HepG2 (cell line): ENCODE results near the gene HIRA. TPM values are rescaled to one million over a fixed set of nuclear protein-coding genes. Genes with fewer than 3 reads are reported as not detected.
A peak's percentile ranks its signal among the peaks of the same experiment; 100 is the strongest.

Experiments used
- ATAD3A ChIP-seq: sonication (generic); formaldehyde crosslinking; IDR thresholded peaks from 2 replicates; pipeline ENCODE4 v1.4.0; 2020; ENCODE audit warnings: missing genetic modification reagents
- CBX5 ChIP-seq: sonication (generic); formaldehyde crosslinking; IDR thresholded peaks from 2 replicates; pipeline ENCODE4 v1.4.0; 2020; ENCODE audit warnings: missing genetic modification reagents, borderline replicate concordance
- CHCHD3 ChIP-seq: sonication (generic); formaldehyde crosslinking; IDR thresholded peaks from 2 replicates; pipeline ENCODE4 v1.8.0; 2022; ENCODE audit warnings: mild to moderate bottlenecking, missing genetic modification reagents, moderate library complexity
- DBP ChIP-seq: sonication (generic); formaldehyde crosslinking; IDR thresholded peaks from 2 replicates; pipeline ENCODE4 v1.4.0; 2020; ENCODE audit warnings: missing genetic modification reagents; ENCODE audit errors: not compliant biosample characterization
- DR1 ChIP-seq: sonication (generic); formaldehyde crosslinking; IDR thresholded peaks from 2 replicates; pipeline ENCODE4 v1.8.0; 2021; ENCODE audit warnings: mild to moderate bottlenecking, missing genetic modification reagents, inconsistent platforms
- GABPB1 ChIP-seq: IDR thresholded peaks from 2 replicates; pipeline ENCODE4 v1.6.1; 2016; ENCODE audit warnings: mild to moderate bottlenecking, missing genetic modification reagents, moderate library complexity, missing compliant biosample characterization
- HDAC2 ChIP-seq: sonication (generic); formaldehyde crosslinking; IDR thresholded peaks from 2 replicates; pipeline ENCODE4 v1.4.0; 2020; ENCODE audit warnings: missing genetic modification reagents
- HOXA3 ChIP-seq: sonication (generic); formaldehyde crosslinking; IDR thresholded peaks from 2 replicates; pipeline ENCODE4 v1.5.0; 2020; ENCODE audit warnings: missing genetic modification reagents
- HOXA9 ChIP-seq: sonication (generic); formaldehyde crosslinking; IDR thresholded peaks from 2 replicates; pipeline ENCODE4 v1.8.1; 2022; ENCODE audit warnings: missing genetic modification reagents, mild to moderate bottlenecking, moderate library complexity, borderline replicate concordance
- IRF9 ChIP-seq: sonication (generic); formaldehyde crosslinking; IDR thresholded peaks from 2 replicates; pipeline ENCODE4 v1.8.0; 2022; ENCODE audit warnings: missing genetic modification reagents, mild to moderate bottlenecking, borderline replicate concordance
- MLLT10 ChIP-seq: sonication (generic); formaldehyde crosslinking; IDR thresholded peaks from 2 replicates; pipeline ENCODE4 v1.4.0; 2020; ENCODE audit warnings: missing genetic modification reagents
- MZF1 ChIP-seq: sonication (generic); formaldehyde crosslinking; IDR thresholded peaks from 2 replicates; pipeline ENCODE4 v1.8.1; 2023; ENCODE audit warnings: mild to moderate bottlenecking, missing genetic modification reagents, borderline replicate concordance
- PHF5A ChIP-seq: IDR thresholded peaks from one replicate; pipeline ENCODE4 v1.6.1; 2018; ENCODE audit warnings: low read depth, missing genetic modification reagents; ENCODE audit not compliant: unreplicated experiment
- RCOR2 ChIP-seq: IDR thresholded peaks from 2 replicates; pipeline ENCODE4 v1.6.1; 2016; ENCODE audit warnings: missing biosample characterization, missing genetic modification reagents
- SALL2 ChIP-seq: sonication (generic); formaldehyde crosslinking; IDR thresholded peaks from 2 replicates; pipeline ENCODE4 v1.8.1; 2023; ENCODE audit warnings: mild to moderate bottlenecking, missing genetic modification reagents, inconsistent platforms
- SIN3A ChIP-seq: IDR thresholded peaks from 2 replicates; pipeline ENCODE4 v1.6.1; 2011; ENCODE audit warnings: low read depth, mild to moderate bottlenecking, control low read depth, low read length, borderline replicate concordance
- SRF ChIP-seq: IDR thresholded peaks from 2 replicates; pipeline ENCODE4 v1.6.1; 2011; ENCODE audit warnings: mild to moderate bottlenecking, low read depth, low read length, moderate library complexity
- THYN1 ChIP-seq: sonication (generic); formaldehyde crosslinking; IDR thresholded peaks from 2 replicates; pipeline ENCODE4 v1.8.1; 2023; ENCODE audit warnings: low read depth, mild to moderate bottlenecking, moderate library complexity, missing genetic modification reagents, borderline replicate concordance
- YEATS2 ChIP-seq: sonication (generic); formaldehyde crosslinking; IDR thresholded peaks from 2 replicates; pipeline ENCODE4 v1.4.0; 2020; ENCODE audit warnings: missing genetic modification reagents, borderline replicate concordance
- ZFP82 ChIP-seq: sonication (generic); formaldehyde crosslinking; IDR thresholded peaks from 2 replicates; pipeline ENCODE4 v1.5.1; 2020; ENCODE audit warnings: mild to moderate bottlenecking, missing genetic modification reagents, borderline replicate concordance
- ZNF138 ChIP-seq: sonication (generic); formaldehyde crosslinking; IDR thresholded peaks from 2 replicates; pipeline ENCODE4 v1.5.0; 2020; ENCODE audit warnings: mild to moderate bottlenecking, low read depth, missing genetic modification reagents
- ZNF512 ChIP-seq: sonication (generic); formaldehyde crosslinking; IDR thresholded peaks from 2 replicates; pipeline ENCODE4 v1.4.0; 2020; ENCODE audit warnings: mild to moderate bottlenecking, missing genetic modification reagents
- ZNF552 ChIP-seq: sonication (generic); formaldehyde crosslinking; IDR thresholded peaks from 2 replicates; pipeline ENCODE4 v1.9.0; 2022; ENCODE audit warnings: missing genetic modification reagents, mild to moderate bottlenecking, borderline replicate concordance
- ZNF557 ChIP-seq: sonication (generic); formaldehyde crosslinking; IDR thresholded peaks from 2 replicates; pipeline ENCODE4 v1.4.0; 2020; ENCODE audit warnings: missing genetic modification reagents
- ZNF577 ChIP-seq: sonication (generic); formaldehyde crosslinking; IDR thresholded peaks from 2 replicates; pipeline ENCODE4 v1.4.0; 2020; ENCODE audit warnings: mild to moderate bottlenecking, low read depth, missing genetic modification reagents, borderline replicate concordance
- ZNF616 ChIP-seq: sonication (generic); formaldehyde crosslinking; IDR thresholded peaks from 2 replicates; pipeline ENCODE4 v1.5.0; 2020; ENCODE audit warnings: low read depth, mild to moderate bottlenecking, missing genetic modification reagents
- ZNF652 ChIP-seq: IDR thresholded peaks from 2 replicates; pipeline ENCODE4 v1.6.1; 2016; ENCODE audit warnings: low read depth, borderline replicate concordance
- ZSCAN31 ChIP-seq: sonication (generic); formaldehyde crosslinking; IDR thresholded peaks from 2 replicates; pipeline ENCODE4 v1.5.0; 2020; ENCODE audit warnings: low read depth, mild to moderate bottlenecking, missing genetic modification reagents
- polyA plus RNA-seq, 8 experiments: library from polyadenylated mRNA; depleted of rRNA in 3 of 8; stranded (reverse) in 7 of 8; unstranded in 1 of 8; fragments of >200 nt; fragmentation: Illumina TruSeq in 4 of 8; extraction: Trizol in 4 of 8; gene quantifications; 2 replicates each; pipeline versions ENCODE4 v1.2.1 to v1.2.3, GENCODE V29; 2011 to 2016; ENCODE audit warnings: low read depth in 4 of 8, missing spikeins in 1 of 8, mixed read lengths in 1 of 8; ENCODE audit not compliant: insufficient read depth in 1 of 8
- total RNA-seq, 5 experiments: library from RNA; depleted of rRNA; stranded (reverse); fragments of >200 nt; fragmentation: Illumina TruSeq; extraction: Trizol; gene quantifications; 2 replicates each; pipeline ENCODE4 v1.2.3, GENCODE V29; 2016; ENCODE audit warnings: low read depth in 1 of 5

HIRA gene
- total and polyA plus RNA-seq, 2 of the 13 experiments (the other 11 are each of a cell fraction or from before 2014, with no cell fraction given): 21.5 to 29.2 TPM

- TF ChIP-seq ZNF652 (CRISPR knock-in tag) (no peak), MZF1 (CRISPR knock-in tag) (peak; percentile 16; the same call in 1 of the 2 replicates), CBX5 (CRISPR knock-in tag) (peak; percentile 98; the same call in 1 of the 2 replicates), ZNF552 (CRISPR knock-in tag) (peak; percentile 96), ZNF512 (CRISPR knock-in tag) (no peak), HDAC2 (CRISPR knock-in tag) (peak; percentile 98), SALL2 (CRISPR knock-in tag) (peak; percentile 100), ZNF616 (CRISPR knock-in tag) (peak; percentile 94), ZNF557 (CRISPR knock-in tag) (peak; percentile 70; the same call in 1 of the 2 replicates), ZNF138 (CRISPR knock-in tag) (peak; percentile 94; the same call in 1 of the 2 replicates), THYN1 (CRISPR knock-in tag) (peak; percentile 80; the same call in 1 of the 2 replicates), DBP (CRISPR knock-in tag) (no peak), CHCHD3 (CRISPR knock-in tag) (peak; percentile 85; the same call in 1 of the 2 replicates), YEATS2 (peak; percentile 97), SIN3A (peak; percentile 84; the same call in 1 of the 2 replicates), ZSCAN31 (CRISPR knock-in tag) (peak; percentile 96), DR1 (CRISPR knock-in tag) (peak; percentile 97), SRF (peak; percentile 74; the same call in 1 of the 2 replicates), PHF5A (CRISPR knock-in tag) (peak; percentile 99), ZNF577 (CRISPR knock-in tag) (no peak), RCOR2 (peak; percentile 38; the same call in 1 of the 2 replicates), HOXA3 (CRISPR knock-in tag) (peak; percentile 98), ATAD3A (no peak), MLLT10 (no peak), HOXA9 (CRISPR knock-in tag) (no peak; the same call in 1 of the 2 replicates), ZFP82 (peak; percentile 93; the same call in 1 of the 2 replicates), IRF9 (CRISPR knock-in tag) (peak; percentile 82; the same call in 1 of the 2 replicates), GABPB1 (peak; percentile 98)
Measured at GRCh38 chr22:19432133-19432851, 759 bp upstream of the HIRA start, which contains the start of gene MRPL40 (continued).
